ENCODE results near the gene WNT5A. TPM values are rescaled to one million over a fixed set of nuclear protein-coding genes. Genes with fewer than 3 reads are reported as not detected.

The WNT5A gene
- total and polyA plus RNA-seq, 2 of the 4 experiments (the other 2 are of a cell fraction): 224 to 231 TPM

DNA sequence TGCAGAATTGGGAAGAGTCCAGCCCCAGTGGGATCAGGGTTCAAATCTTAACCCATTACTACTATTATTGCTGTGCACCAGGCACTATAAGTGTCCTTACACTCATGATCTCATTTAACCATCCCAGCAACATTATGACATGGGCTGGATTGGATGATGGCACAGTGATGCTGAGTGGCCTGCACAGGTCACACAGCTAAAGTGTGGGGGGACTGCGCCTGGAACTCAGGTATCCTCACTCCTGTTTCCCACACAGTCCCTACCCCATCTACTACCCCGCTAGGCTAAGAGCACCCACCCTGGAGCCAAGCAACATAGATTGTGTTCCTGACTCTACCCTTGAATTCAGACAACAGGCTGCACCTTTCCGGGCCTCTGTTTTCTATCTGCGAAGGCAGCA, 16.0 kb downstream of the WNT5A start (continued):
- TF ChIP-seq POLR2A (IDR thresholded peaks at IDR 0.05; ENCODE audit: low read depth, low read length): no peak
- no peak for TF ChIP-seq NFE2L2 (IDR thresholded peaks at IDR 0.05; ENCODE audit: low read depth, low read length)

DNA sequence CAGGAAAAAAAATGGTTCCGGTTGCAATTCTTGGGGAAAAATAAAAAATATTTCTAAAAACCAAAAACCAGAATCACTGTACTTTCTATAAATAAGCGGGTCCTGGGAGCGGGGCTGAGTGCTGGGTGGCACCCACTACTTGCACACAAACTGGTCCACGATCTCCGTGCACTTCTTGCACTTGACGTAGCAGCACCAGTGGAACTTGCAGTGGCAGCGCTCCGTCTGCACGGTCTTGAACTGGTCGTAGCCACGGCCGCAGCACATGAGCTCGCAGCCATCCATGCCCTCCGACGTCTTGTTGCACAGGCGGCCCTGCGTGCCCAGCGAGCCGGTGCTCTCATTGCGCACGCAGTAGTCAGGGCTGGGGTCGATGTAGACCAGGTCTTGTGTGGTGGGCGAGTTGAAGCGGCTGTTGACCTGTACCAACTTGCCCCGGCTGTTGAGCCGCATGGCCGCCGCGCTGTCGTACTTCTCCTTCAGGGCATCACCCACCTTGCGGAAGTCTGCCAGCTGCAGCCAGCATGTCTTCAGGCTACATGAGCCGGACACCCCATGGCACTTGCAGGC, 17.1 kb downstream of the WNT5A start:
- peaks cover 51% of the 10 kb centered on the region for H3K36me3 ChIP-seq (ENCODE audit: control insufficient read depth, insufficient read depth, low read length)
- no peak for ATAC-seq (ENCODE audit: low read depth)
- TF ChIP-seq MXI1 (IDR thresholded peaks at IDR 0.05; ENCODE audit: borderline replicate concordance, low read depth, low read length): no peak
- no peak for TF ChIP-seq MAZ (IDR thresholded peaks at IDR 0.05; ENCODE audit: borderline replicate concordance, low read depth, low read length)
- no peak for TF ChIP-seq MAFK (IDR thresholded peaks at IDR 0.05; ENCODE audit: low read depth, low read length)
- TF ChIP-seq RAD21 (IDR thresholded peaks at IDR 0.05; ENCODE audit: low read length): no peak
- TF ChIP-seq NFE2L2 (IDR thresholded peaks at IDR 0.05; ENCODE audit: low read depth, low read length): no peak
- TF ChIP-seq CEBPB (IDR thresholded peaks at IDR 0.05; ENCODE audit: low read depth, low read length): no peak
- no peak for TF ChIP-seq RCOR1 (IDR thresholded peaks at IDR 0.05; ENCODE audit: insufficient replicate concordance, low read length)
- TF ChIP-seq, protein P1, sequence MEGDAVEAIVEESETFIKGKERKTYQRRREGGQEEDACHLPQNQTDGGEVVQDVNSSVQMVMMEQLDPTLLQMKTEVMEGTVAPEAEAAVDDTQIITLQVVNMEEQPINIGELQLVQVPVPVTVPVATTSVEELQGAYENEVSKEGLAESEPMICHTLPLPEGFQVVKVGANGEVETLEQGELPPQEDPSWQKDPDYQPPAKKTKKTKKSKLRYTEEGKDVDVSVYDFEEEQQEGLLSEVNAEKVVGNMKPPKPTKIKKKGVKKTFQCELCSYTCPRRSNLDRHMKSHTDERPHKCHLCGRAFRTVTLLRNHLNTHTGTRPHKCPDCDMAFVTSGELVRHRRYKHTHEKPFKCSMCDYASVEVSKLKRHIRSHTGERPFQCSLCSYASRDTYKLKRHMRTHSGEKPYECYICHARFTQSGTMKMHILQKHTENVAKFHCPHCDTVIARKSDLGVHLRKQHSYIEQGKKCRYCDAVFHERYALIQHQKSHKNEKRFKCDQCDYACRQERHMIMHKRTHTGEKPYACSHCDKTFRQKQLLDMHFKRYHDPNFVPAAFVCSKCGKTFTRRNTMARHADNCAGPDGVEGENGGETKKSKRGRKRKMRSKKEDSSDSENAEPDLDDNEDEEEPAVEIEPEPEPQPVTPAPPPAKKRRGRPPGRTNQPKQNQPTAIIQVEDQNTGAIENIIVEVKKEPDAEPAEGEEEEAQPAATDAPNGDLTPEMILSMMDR (conservative IDR thresholded peaks at IDR 0.05; ENCODE audit: low read depth, low read length): no peak
- TF ChIP-seq BHLHE40 (IDR thresholded peaks at IDR 0.05; ENCODE audit: low read depth, low read length): no peak
- TF ChIP-seq, protein P2, sequence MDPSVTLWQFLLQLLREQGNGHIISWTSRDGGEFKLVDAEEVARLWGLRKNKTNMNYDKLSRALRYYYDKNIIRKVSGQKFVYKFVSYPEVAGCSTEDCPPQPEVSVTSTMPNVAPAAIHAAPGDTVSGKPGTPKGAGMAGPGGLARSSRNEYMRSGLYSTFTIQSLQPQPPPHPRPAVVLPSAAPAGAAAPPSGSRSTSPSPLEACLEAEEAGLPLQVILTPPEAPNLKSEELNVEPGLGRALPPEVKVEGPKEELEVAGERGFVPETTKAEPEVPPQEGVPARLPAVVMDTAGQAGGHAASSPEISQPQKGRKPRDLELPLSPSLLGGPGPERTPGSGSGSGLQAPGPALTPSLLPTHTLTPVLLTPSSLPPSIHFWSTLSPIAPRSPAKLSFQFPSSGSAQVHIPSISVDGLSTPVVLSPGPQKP (IDR thresholded peaks at IDR 0.05; ENCODE audit: borderline replicate concordance, low read depth, low read length): no peak
- no peak for TF ChIP-seq FOS (IDR thresholded peaks at IDR 0.05; ENCODE audit: low read depth, low read length)
- TF ChIP-seq RFX5 (IDR thresholded peaks at IDR 0.05; ENCODE audit: low read depth, low read length): no peak

More for the DNA sequence above, 17.1 kb downstream of the WNT5A start:
- Histone ChIP-seq H4K8ac (ENCODE audit: low read depth in 2 of 2, low read length in 2 of 2) (no peak overlapping the region; a peak in 1 of 4 replicates), H3K9me1 (ENCODE audit: insufficient read depth, low read length) (peaks cover 27% of the 10 kb centered on the region), H3K9ac (ENCODE audit: low read depth, low read length) (no peak overlapping the region), H3K9me3 (ENCODE audit: control insufficient read depth, insufficient read depth, low read length) (no peaks in the 10 kb centered on the region), H2BK120ac (ENCODE audit: low read depth, low read length) (no peak overlapping the region), H3K4ac (ENCODE audit: low read depth, low read length) (no peak overlapping the region), H2BK15ac (ENCODE audit: low read depth, low read length) (no peak overlapping the region), H3K4me2 (ENCODE audit: low read depth, low read length) (no peak overlapping the region), H3K27ac (ENCODE audit: insufficient read depth, low read length) (peak overlapping the region; percentile 67; the same call in 1 of the 2 replicates), H4K5ac (ENCODE audit: low read depth, low read length) (no peak overlapping the region), H3K4me3 (ENCODE audit: insufficient read depth, low read depth, low read length) (no peak overlapping the region), H2AK9ac (replicated peaks; ENCODE audit: low read depth, low read length, poor library complexity) (no peak overlapping the region), H2AK5ac (ENCODE audit: low read depth, low read length) (peak overlapping the region; percentile 42; the same call in 1 of the 2 replicates), H3K56ac (ENCODE audit: extremely low read depth, insufficient read depth, low read length) (no peak overlapping the region), H3K79me1 (ENCODE audit: low read depth in 1 of 2, low read length in 2 of 2) (peaks cover 24 to 68% of the 10 kb centered on the region in 2 experiments), H2BK20ac (ENCODE audit: low read depth, low read length) (no peak overlapping the region), H3K18ac (ENCODE audit: low read depth, low read length) (no peak overlapping the region), H2AFZ (replicated peaks; ENCODE audit: low read length, poor library complexity) (peak overlapping the region; percentile 25), H3K14ac (replicated peaks; ENCODE audit: low read depth, low read length) (no peak overlapping the region; the same call in 1 of the 2 replicates), H3K23ac (ENCODE audit: low read depth, low read length) (no peak overlapping the region), H2BK5ac (ENCODE audit: low read depth, low read length, poor library complexity, severe bottlenecking) (peak overlapping the region; percentile 53), H4K91ac (ENCODE audit: insufficient read depth, low read depth, low read length) (no peak overlapping the region; the same call in 1 of the 2 replicates), H3K27me3 (ENCODE audit: control insufficient read depth, insufficient read depth, low read length) (no peaks in the 10 kb centered on the region), H4K20me1 (ENCODE audit: insufficient read depth, low read length) (peaks cover 40% of the 10 kb centered on the region), H3K4me1 (ENCODE audit: control insufficient read depth, insufficient read depth, low read length) (peaks cover 27% of the 10 kb centered on the region)
- dilution Hi-C loops (cut with HindIII; ENCODE audit: low sequenced_read_pairs, unreplicated experiment): no loop called here
- in situ Hi-C loops (cut with MboI; ENCODE audit: low sequenced_read_pairs): loop anchor here (10.0 kb wide), 1 partner anchor 135 kb away; no protein-coding TSS in a partner anchor
- no peak for DNase-seq
- CTCF ChIA-PET: no interaction called here
- intact Hi-C loops (cut with micrococcal nuclease): loop anchor here (5.0 kb wide), 1 partner anchor 138 kb away; no protein-coding TSS in a partner anchor
- BruUV-seq (replicated peaks): no TSS peak
- WGBS, 2 experiments (ENCODE audit: extremely low coverage in 2 of 2, insufficient read length in 1 of 2): 96% methylated on average over 20 of the region's 32 CpGs; no CpG with 5 or more reads in 1 of the 2 experiments
- POLR2A ChIA-PET (ENCODE audit: unreplicated experiment): interaction anchor here (1.1 kb wide), 1 partner anchor 303 kb away, joined by 4 read pairs; no protein-coding TSS in a partner anchor

Data from IMR-90 (cell line).